Stimulated activated CD8-positive, alpha-beta memory T cell treated with anti-CD3 and anti-CD28 coated beads, Interleukin-15, amount 100 ng/mL, for 24 hours (primary cell): Measurements from ENCODE around the gene SH2D3A.

Source experiments
- DNase-seq: peaks from one replicate; pipeline ENCODE4 v3.0.0-alpha.2; 2020; ENCODE audit warnings: low read depth

The SH2D3A gene

DNA sequence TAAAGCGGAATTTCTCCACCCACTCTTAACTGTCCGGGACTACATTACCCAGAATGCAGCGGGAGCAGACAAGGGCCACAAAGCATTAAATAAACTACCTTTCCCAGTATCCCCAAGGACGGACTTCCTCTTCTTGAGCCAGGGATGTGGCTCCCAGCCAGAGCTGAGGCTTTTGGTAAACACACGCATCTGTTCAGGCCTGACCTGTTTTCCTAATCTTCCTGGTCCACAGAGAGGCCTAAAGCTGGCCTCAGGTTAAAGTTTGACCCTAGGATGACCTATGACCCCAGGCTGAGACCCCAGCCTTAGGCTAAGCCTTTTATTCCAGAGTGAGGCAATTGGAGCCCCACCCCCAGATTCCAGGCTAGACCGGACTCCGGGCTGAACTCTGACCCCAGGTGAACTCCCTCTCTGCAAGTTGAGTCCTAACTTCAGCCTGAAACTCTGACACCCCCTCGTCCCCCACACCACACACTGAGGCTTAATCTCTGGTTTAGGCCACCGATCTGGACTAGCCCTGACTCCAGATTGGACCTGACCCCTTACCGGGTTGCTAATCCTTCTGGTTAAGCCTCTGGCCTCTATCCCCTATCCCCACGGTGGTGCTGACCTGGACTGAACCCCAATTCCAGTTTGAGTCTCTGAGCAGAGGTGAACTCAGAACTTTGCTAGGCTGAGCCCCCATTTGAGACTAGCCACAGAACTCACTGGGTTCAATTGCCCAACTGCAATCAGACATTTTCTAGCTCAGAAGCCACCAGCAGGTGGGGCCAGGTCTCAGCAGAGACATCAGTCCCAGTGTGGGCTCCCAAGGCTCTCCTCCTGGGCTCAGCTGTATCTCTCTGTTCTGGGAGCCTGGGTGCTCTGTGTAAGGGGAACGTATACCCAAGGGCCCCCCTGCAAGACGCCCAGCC is 29.1 kb downstream of the SH2D3A start:
- peak; percentile 29 for DNase-seq

GRCh38 chr19:6737284-6737872 is 29.9 kb downstream of the SH2D3A start, which contains the start of gene GPR108:
GPR108 (minus strand) TSS chr19:6737580; CDS start chr19:6737576, 4 bp downstream.
- peak; percentile 95 for DNase-seq

DNA sequence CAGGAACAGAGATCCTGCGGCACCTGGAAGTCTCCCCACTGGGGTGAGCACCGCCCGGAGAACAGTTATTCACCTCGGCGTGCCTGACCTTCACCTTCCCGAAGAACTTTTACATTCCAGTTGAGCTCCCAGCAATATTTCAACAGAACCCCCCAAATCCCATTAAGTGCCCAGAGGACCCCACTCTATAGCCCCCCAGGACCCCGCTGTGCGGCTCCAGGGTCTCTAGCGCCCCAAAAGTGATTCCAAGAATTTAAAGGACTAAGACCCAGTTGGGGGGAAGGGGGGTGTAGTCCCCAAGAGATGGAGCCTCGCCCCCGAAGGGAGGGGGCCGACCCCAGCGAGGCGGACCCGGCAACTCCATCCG is 30.3 kb downstream of the SH2D3A start:
- DNase-seq: no peak

DNA sequence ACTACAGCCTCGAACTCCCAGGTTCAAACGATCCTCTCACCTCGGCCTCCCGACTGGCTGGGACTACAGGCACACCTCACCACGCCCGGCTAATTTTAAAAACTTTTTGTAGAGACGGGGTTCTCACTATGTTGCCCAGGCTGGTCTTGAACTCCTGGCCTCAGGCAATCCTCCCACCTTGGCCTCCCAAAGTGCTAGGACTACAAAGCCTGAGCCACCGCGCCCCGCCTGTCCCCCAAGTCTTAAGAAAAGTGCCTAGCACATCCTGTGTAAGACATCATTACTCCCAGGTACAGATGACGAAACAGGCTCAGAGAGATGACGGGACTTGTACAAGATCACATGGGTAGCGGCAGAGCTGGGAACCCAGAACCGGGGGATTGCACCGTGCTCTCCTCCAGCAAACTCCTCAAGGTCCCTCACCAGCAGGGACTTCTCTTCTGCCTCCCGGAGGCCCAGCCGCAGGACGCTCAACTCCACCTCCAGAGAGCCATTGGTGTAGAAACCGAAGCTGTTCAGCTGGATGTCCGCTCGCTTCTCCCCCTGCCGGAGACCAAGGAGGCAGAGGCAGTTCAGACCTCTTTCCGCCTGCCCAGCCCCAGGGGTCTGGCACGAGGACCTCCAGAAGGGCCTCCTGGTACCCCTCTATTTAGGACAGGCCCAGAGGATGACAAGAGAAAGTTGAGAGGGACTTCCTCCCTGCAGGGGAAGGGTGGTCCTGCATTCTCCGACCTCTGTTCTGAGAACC is 30.9 kb downstream of the SH2D3A start:
- DNase-seq: peak; percentile 35

DNA sequence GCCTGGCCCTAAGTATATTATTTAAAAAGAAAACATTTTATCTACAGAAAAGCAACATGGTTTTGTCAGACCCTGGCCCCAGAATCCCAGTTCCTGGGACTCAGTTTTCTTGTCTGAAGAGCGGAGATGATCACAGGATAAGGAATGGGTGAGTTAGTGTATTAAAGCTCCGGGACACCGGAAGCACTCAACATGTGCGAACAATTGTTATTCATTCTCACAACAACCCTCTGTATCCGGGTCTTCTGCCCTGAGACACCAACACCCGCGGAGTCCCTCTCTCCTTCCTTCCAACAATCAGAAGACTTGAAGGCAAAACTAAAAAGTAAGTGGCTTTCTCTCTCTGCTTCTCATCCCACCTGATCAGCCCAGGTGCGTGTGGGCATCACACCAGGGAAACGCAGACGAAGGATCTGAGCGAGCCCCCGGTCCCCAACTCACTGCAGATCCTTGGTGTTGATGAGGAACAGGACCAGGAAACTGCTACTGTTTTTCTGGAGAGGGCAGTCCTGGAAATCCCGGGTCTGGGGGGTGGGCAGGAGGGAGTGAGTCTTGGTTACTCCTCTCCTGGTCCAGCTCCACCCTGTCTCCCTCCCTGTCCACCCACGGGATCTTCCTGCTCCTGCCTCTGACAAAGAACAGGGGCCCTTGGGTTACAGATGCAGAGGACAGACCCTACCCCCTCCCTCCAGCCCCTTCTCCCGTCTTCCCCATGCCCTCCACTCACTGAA is 31.9 kb downstream of the SH2D3A start:
- no peak for DNase-seq

GRCh38 chr19:6734096-6734696 is 33.0 kb downstream of the SH2D3A start:
- no peak for DNase-seq

- DNase-seq: no peak
Observed at GRCh38 chr19:6733338-6734095, 33.7 kb downstream of the SH2D3A start.

GRCh38 chr19:6732803-6733337 is 34.4 kb downstream of the SH2D3A start:
- DNase-seq: no peak

- no peak for DNase-seq
Observed at GRCh38 chr19:6731822-6732221, 35.4 kb downstream of the SH2D3A start.

- DNase-seq: no peak
Observed at GRCh38 chr19:6730941-6731670, 36.1 kb downstream of the SH2D3A start.

DNA sequence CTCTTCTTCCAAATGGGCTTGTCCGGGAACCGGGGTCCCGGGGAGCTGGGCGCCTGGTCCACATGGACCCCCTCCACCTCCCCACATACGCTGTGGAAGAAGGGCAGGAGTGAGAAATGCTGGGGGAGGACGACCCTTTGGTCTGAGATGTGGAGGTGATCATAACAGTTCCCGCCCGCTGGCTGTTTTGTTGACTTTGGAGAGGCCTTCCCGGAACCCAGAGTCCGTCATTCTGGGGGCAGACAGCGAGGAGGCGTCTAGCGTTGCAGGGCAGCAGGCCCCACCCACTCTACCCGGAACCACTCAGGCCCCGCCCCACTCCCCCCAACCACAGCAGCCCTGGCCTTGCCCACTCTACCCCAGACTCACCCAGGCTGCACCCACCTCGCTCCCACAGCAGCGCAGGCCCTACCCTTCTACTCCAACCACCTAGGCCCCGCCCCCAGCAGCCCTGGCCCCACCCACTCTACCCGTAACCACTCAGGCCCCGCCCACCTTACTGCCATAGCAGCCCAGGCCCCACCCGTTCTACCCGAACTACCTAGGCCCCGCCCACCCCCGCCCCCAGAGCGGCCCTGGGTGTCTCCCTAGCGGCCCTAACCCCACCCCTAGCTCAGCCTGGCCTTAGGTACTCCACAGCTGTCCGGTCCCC is 37.0 kb downstream of the SH2D3A start:
- no peak for DNase-seq

DNA sequence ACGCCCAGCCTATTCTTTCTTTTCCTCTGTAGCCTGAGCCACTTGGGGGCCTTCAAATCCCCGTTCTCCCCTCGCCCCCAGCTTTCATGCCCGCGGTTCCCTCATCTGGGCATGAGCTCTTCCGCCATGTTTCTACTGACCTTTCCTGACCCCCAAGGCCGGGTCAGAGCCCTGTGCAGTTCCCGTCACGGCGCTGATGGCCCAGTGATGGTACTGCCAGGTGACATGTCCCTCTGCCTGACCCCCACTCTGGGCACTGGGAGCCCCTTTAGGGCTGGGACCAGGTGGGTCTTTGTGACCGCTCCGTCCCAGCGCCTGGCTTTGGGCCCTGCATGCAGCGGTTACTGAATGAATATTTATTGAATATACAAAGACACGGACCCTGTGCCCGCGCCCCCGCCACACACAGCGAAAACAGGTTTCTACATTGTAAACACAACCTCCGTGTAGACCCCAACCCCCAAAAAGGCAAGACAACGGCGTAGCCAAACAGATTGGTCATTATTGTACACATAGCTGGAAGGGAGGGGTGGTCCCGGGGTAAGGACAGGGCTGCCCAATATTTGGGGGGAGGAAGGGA is 37.6 kb downstream of the SH2D3A start:
- DNase-seq: no peak

DNA sequence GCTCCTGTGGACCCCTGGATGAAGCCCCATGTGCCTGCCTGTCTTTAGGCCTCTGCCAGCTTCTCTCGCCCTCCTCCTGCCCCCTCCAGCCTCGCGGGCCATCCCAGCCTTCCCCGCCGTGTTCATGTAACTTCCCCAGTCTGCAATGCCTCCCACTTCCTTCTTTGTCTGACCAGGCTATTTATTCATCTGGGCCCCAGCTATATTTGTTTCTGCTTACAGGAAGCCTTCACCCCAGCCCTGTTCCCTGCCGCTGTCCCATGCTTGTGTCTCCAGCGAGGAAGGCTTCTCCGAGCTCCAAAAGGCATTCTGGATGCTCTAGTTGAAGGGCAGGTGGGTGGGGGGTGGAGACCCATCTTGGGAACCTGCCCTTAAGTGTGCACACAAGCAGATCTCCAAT is 38.9 kb downstream of the SH2D3A start:
- no peak for DNase-seq

- no peak for DNase-seq
Observed at GRCh38 chr19:6725513-6726231, 41.6 kb downstream of the SH2D3A start.

DNA sequence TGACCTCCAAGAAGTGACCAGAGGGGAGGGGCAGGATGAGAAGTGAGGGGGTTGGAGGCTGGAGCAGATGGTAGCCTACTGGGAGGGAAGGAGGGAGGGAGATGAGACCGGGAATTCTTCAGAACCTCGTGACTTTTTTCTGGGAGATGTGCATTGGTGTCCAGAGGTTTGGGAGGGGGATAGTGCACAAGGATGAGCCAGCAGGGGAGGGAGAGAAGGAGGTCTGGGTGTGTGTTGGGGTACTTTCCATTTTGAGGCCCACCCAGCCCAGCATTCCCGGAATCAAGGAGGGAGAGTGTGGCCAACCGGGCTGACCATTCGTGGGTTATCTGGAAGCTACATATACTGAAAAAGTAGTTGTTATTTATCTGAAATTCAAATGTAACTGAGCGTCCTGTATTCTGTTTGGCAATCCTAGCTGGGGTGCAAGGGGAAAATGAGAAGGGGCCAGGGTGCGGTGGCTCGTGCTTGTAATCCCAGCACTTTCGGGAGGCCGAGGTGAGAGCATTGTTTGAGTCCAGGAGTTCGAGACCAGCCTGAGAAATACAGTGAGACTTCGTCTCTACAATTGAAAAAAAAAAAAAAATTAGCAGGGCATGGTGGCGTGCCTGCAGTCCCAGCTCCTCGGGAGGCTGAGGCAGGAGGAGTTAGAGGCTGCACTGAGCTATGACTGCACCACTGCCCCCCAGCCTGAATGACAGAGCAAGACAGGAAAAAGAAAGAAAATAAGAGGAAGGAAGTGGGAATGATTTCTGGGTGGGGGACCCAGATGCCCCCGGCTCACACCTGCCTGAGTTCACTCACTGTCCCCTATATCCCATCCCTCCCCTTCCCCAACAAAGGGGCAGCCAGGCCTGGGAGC is 42.4 kb downstream of the SH2D3A start:
- DNase-seq: no peak

DNA sequence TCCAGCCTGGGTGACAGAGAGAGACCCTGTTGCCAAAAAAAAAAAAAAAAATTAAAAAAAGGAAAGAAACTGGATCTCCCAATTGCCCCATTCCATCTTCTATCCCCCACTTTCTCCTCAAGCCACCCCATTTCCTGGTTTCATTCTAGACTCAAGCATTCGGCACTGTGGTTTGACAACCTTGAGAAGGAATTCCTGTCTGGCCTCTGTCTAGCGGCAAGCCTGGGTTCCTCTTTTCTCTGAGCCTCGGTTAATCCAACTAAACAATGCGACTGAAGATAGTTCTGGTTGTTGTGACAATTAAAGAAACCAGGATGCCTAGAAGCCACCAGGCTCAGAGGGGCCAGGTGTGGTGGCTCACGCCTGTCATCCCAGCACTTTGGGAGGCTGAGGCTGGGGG is 43.5 kb downstream of the SH2D3A start:
- no peak for DNase-seq

- no peak for DNase-seq
Observed at GRCh38 chr19:6723108-6723618, 44.1 kb downstream of the SH2D3A start.
